ENCODE results near the gene LRIG3.
"Not testable (repeated sequence)": the region's sequence is repeated elsewhere in the genome, so short reads cannot be mapped to it uniquely, and the experiment has no call there.

Gene LRIG3

GRCh38 chr12:58905422-58905821 is 14.9 kb downstream of the LRIG3 start:
- DNase-seq (ENCODE audit: low spot score): no peak

DNA sequence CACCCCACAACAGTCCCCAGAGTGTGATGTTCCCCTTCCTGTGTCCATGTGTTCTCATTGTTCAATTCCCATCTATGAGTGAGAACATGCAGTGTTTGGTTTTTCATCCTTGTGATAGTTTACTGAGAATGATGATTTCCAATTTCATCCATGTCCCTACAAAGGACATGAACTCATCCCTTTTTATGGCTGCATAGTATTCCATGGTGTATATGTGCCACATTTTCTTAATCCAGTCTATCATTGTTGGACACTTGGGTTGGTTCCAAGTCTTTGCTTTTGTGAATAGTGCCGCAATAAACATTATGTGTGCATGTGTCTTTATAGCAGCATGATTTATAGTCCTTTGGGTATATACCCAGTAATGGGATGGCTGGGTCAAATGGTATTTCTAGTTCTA is 17.6 kb downstream of the LRIG3 start:
- not testable (repeated sequence) for DNase-seq (ENCODE audit: low spot score)

GRCh38 chr12:58901664-58902063 is 18.6 kb downstream of the LRIG3 start:
- no peak for DNase-seq (ENCODE audit: low spot score)

DNA sequence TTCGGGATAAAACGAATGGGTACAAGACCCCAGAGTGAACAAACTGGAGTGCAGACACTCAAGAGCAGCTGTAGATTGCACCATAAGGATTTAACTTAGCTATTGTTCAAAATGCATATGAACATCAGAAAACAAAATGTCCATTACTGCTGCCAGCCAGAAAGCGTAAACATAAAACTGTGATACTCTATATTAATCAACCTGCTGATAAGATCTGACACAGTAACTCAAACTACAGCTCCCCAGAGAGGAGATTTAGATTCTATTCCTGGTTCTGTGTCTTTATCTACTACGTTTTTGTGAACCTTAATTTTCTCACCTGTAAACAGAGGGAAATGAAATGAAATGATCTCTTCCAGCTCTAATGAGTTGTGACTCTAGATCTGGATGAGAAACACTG is 22.3 kb downstream of the LRIG3 start:
- DNase-seq (ENCODE audit: low spot score): no peak

GRCh38 chr12:58896278-58896677 is 24.0 kb downstream of the LRIG3 start:
- no peak for DNase-seq (ENCODE audit: low spot score)

- no peak for DNase-seq (ENCODE audit: low spot score)
Measured at GRCh38 chr12:58895053-58895452, 25.3 kb downstream of the LRIG3 start.

DNA sequence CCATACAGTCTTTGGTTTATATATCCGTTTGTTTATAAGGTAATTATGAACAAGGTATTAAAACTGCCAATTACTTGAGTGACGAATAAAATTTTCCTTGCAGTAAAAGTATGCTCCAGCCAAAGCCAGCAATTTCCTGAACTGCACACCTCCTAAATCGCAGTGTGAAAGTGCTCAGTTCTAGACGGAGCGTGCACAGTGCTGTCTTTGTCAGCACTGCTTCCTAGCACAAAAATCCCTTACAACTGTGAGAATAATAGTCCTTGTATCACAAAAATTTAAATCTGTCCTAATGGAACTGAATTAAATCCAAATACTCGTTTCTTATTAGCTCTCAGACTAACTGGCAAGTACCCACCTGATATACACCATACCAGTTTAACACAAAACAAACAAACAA is 26.3 kb downstream of the LRIG3 start:
- DNase-seq (ENCODE audit: low spot score): no peak

GRCh38 chr12:58893495-58893894 is 26.8 kb downstream of the LRIG3 start:
- DNase-seq (ENCODE audit: low spot score): no peak

GRCh38 chr12:58889557-58889956 is 30.7 kb downstream of the LRIG3 start:
- DNase-seq (ENCODE audit: low spot score): no peak

DNA sequence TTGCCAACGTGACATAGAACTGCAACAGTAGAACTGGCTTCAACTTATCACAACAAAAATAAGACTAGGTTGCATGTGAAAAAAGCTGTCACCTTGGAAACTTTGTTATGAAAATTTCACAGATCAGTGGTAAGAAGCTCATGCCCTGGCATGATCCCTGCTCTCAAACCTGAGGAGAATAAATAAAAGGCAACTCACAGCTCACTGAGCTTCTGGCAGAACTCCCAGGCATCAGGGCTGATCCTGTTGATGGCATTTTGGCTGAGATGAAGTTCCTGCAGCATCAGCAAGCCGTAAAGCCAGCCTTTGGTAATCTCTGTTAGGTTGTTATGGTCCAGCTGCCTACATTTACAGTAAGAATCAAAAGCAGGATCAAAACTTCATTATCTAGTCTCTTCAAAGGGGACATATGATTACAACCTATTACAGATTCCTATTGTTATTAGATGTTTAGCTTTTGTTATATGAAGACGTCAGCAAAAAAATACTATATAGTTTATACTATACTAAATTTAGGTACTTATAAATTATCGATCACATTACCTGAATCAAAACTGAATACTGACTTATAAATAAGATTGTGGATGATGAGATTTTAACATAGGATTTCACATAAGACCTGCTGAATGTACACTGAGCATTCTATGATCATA is 32.0 kb downstream of the LRIG3 start:
- DNase-seq (ENCODE audit: low spot score): no peak

DNA sequence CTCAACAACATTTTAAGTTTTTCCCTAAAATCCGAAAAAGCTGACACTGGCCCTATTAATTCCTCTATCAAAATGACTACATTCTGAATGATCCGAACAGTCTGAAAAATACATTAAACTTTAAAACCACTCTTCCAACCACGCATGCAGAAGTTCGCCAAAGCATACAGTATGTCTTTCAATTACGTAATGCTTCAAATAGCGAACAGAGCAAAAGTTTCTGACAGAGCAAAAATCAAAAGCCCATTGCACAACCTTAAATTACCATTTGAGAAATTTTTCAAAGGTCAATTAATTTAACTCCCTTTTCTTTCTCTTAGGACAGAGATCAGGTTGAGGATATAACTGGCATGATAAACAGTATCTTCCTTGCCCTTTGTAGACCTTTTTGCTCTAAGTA is 33.2 kb downstream of the LRIG3 start:
- DNase-seq (ENCODE audit: low spot score): no peak

DNA sequence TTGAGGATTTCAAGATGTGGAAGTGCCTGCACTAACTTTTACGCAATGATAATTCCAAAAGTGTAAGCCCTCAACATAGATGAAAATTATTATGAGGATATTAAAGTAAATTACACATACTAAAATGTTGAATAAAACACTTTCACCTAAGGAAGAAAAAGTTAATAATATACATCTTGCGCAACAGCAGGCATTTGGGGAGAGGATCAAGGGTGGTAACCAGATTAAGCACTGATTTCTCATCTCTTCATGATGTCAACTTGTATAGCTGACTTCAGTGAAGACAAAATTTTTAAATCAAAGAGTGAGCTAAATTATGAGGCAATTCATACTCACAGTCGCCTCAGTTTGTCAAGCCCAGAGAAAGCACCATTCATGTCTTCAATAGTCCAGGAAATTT is 33.8 kb downstream of the LRIG3 start:
- no peak for DNase-seq (ENCODE audit: low spot score)

GRCh38 chr12:58884916-58885315 is 35.4 kb downstream of the LRIG3 start:
- no peak for DNase-seq (ENCODE audit: low spot score)

GRCh38 chr12:58883576-58884334 is 36.5 kb downstream of the LRIG3 start:
- DNase-seq (ENCODE audit: low spot score): no peak

DNA sequence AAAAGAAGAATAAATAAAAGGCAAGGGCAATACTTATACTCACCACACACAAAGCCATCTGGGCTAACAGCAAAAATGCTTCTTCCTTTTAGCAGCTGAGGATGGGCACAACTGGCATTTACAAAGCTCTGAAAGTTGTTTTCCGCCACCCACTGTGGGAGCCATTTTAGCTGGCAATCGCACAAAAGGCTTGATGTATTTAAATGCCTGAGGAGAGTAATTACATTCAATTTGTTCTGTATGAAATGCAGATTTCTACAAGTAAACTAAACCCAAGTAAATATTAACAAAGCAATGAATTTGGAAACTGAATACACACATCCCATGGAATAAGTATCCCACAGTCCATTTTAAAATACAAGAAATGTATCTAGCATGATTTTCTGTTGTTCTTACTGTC is 37.5 kb downstream of the LRIG3 start:
- DNase-seq (ENCODE audit: low spot score): no peak

- DNase-seq (ENCODE audit: low spot score): no peak
Measured at GRCh38 chr12:58881816-58882215, 38.5 kb downstream of the LRIG3 start.

DNA sequence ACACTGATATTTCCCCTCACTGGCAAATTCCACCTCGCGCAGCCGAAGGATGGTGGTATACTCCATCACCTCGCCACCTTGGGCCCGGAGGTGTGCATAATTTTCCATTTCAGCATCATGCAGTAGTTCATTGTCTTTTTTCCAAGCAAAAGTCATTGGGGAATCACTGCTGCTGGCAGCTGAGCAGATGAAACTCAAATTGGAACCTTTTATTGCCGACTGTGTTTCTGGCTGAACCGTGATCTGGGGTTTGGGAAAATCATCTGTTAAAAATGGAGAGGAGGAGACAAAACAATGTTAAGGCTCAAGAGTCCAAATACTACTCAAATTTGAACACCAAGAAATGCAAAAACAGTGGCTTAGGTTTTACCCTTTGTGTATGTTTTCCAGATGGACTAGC is 39.7 kb downstream of the LRIG3 start:
- DNase-seq (ENCODE audit: low spot score): no peak

GRCh38 chr12:58877243-58877743 is 43.0 kb downstream of the LRIG3 start:
- no peak for DNase-seq (ENCODE audit: low spot score)

- no peak for DNase-seq (ENCODE audit: low spot score)
Measured at GRCh38 chr12:58873496-58873895, 46.8 kb downstream of the LRIG3 start.

DNA sequence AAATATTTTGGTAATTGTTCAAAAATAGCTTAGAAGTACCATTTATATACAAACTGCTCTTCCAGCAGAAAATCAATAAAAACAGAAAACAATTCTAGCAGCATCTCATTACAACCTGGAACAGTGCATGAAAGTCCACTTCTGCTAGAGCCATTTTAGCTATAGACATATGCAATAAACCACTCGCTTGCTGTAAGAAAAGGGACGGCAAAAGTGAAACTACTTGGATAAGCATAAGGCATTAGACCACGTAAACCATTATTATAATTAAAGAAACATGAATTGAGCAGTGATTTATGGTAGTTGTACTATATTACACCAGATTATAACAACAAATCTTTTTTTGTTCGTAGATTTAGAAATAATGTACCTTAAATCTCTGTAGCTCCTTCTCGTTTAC is 48.7 kb downstream of the LRIG3 start:
- DNase-seq (ENCODE audit: low spot score): no peak

DNA sequence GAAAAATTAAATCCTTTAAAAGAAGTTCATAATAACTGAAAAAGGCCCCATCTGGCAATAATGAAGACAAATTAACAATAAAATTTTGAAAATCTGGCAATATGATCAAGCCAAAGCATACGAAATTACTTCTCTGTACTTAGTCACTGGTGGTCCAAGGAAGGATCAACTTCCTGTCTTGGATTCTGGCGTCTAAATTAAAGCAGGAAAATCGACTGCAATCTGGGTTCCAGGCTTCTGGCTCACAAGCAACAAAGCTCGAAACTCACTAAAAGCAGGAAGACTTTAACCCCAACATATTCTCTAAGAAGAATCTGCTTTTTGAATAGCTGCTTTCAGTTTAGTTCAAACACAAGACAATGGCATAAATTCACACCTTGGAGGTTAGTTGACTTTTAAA is 49.7 kb downstream of the LRIG3 start:
- DNase-seq (ENCODE audit: low spot score): no peak

GRCh38 chr12:58860788-58861240 is 59.5 kb downstream of the LRIG3 start:
- DNase-seq (ENCODE audit: low spot score): no peak

GRCh38 chr12:58860056-58860787 is 60.1 kb downstream of the LRIG3 start:
- no peak for DNase-seq (ENCODE audit: low spot score)
